GM19397 (cell line): ENCODE measurements around the gene UBB.
"Not testable (repeated sequence)": the region's sequence is repeated elsewhere in the genome, so short reads cannot be mapped to it uniquely, and the experiment has no call there.

Experiments
- ATAC-seq: cut with Tn5 transposase; IDR thresholded peaks from one replicate; pipeline ENCODE4 v1.9.1; 2021; ENCODE audit warnings: mild to moderate bottlenecking, moderate library complexity; ENCODE audit not compliant: unreplicated experiment

The UBB gene

DNA sequence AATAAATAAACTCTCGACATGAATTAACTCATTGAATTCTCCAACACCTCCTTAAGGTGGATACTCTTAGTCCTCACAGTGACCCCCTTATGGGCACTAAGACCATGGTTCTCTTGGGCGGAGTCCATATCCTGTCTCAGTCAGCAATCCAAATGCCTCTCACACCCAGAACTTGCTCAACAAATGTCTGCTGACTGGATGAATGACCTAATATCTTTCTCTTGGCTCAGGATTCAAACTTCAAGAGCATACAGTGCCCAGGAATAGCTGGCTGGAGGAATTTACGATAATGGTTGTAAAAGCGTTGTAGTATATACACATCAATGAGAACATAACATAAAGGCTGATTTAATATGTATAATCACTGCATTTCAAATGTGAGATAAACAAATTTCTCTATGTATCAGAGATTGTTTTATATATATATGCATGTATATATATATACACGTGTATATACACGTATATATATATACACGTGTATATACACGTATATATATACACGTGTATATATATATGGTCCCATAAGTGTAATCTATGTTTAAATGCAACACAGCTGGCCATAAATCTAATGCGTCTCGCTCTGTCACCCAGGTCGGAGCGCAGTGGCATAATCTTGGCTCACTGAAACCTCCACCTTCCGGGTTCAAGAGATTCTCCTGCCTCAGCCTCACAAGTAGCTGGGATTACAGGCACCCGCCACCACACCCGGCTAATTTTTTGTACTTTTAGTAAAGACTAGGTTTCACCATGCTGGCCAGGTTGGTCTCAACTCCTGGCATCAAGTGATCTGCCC lies 6.5 kb upstream of the UBB start:
- ATAC-seq, result no peak

DNA sequence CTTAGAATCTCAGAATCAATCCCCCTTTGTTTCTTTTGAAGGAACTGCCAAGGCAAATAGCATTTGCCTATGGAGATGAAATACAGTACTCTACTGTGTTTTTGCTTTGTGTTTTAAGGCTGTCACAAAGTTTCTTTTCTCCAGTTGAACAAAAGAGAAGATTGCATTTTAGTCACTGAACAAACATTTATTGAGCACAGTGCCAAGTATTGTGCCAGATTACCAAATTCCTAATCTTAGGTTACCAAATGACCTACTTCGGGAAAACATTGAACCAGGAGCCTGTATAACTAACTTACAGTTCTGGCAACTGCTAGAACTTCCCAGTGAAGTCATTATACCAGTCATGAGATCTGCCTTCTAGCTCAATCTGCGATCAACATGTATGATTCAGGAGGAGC lies 3.0 kb upstream of the UBB start:
- no peak for ATAC-seq

DNA sequence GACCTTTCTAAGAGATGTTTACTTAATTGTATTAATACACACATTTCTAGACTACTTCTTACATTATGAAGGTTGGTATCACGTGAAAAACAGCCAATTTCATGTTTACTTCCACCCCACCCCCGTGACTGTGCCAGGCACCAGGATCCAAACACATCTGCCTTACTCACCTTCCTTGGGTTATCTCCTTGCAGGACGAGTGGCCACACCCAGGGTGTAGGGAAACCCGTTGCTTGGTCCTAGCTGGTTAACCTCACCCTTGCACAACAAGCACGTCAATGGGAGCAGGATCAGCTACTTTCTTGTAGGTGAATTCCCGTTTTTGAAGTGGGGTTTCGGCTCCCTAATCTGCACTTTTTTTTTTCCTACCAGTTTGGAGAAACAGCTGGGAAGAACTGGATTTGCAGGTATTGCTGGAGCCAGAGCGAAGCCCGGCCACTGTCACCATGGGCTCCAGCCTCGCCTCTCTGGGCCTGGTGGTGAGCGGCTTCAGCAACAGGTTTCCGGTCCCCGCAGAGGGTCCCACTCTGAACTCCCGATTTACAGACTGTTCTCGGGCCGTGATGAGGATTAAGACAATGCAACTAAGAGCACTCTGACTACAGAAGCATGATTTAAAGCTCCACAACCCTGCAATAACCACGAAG lies 2.1 kb upstream of the UBB start:
- ATAC-seq, result no peak

DNA sequence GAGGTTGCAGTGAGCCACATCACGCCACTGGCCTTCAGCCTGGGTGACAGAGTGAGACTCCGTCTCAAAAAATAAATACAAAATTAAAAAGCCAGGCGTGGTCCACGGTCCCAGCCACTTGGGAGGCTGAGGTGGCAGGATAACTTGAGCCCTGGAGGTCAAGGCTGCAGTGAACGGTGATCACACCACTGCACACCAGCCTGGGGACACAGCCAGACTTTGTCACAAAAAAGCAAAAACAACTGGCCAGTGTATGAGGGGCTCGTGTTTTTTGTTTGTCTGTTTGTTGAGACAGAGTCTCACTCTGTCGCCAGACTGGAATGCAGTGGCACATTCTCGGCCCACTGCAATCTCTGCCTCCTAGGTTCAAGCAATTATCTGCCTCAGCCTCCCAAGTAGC lies 1.2 kb upstream of the UBB start:
- no peak for ATAC-seq

DNA sequence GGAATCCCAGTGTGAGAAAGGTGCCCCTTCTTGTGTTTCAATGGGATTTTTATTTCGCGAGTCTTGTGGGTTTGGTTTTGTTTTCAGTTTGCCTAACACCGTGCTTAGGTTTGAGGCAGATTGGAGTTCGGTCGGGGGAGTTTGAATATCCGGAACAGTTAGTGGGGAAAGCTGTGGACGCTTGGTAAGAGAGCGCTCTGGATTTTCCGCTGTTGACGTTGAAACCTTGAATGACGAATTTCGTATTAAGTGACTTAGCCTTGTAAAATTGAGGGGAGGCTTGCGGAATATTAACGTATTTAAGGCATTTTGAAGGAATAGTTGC lies 567 bp downstream of the UBB start:
- no peak for ATAC-seq

DNA sequence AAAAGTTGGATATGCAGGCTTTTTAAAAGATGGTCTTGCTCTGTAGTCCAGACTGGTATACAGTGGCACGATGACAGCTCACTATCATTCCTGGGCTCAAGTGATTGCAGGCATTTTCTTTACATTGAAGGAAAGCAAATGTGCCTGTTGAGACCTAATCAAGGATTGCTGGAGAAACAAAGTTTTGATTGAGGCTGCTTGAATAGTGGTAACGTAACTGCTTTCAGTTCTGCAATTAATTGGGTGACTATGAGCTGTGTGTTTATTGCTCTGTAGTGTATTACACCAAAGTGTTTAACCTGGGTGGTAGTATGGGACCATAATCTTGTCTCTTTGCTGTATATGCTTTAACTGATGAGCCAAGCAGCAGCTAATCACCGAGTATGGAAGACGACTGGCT lies 2.3 kb downstream of the UBB start:
- ATAC-seq, result no peak

DNA sequence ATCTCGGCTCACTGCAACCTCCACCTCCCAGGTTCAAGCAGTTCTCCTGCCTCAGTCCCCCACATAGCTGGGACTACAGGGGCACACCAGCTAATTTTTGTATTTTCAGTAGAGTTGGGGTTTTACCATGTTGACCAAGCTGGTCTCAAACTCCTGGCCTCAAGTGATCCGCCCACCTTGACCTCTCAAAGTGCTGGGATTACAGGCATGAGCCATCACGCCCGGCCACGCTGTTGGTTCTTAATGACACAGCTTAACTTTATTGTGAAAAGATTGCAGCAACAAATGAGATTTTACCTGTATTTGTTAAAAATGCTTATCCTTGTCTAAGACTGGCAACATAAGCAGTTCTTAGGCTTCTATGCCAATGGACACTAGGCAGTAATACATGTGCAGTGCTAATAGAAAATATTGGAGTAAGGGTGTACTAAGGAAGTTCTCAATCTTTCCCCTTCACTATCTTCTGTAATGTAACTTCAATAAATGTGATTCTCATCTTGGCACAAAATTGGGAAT lies 2.9 kb downstream of the UBB start:
- ATAC-seq, result no peak

DNA sequence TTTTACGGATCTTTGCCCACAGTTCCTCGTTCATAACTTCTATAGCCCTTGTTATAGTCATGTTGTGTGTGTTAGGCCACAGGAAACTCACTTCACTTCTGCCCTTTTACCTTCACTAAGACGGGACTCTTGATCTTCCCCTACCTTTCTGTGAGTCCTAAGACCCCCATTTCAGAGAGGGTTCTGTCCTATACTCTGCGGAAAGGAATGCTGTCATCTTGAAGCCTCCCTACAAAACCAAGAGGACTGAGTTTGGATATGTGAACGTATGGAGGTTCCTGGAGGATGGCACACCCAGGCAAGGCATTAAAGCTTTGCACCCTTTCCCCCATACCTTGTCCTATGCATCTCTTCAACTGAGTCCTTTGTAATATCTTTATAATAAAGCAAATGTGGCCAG lies 3.7 kb downstream of the UBB start:
- ATAC-seq, result no peak

DNA sequence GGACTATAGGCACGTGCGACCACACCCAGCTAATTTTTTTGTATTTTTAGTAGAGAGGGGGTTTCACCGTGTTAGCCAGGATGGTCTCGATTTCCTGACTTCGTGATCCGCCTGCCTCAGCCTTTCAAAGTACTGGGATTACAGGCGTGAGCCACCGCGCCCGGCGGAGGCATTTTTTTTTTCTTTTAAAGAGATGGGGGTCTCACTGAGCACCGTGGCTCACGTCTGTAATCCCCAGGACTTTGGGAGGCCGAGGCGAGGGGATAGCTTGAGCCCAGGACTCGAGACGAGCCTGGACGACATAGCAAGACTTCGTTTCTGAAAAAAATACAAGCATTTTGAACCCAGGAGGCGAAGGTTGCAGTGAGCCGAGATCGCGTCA lies 5.2 kb downstream of the UBB start:
- ATAC-seq, result not testable (repeated sequence)

DNA sequence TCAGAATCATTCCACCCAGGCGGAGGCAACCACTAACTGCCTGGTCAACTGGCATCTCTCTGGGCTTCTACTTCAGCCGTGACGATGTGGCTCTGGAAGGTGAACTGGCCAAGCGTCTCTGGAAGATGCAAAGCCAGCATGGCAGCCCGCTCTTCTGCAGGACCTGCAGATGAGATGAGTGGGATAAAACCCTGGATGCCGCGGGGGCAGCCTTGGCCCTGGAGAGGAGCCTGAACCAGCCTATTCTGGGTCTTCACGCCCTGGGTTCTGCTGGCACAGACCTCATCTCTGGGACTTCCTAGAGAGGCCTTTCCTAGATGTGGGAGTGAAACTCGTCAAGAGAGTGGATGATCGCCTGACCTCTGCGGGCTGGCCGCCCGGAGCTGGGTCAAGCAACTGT lies 10.6 kb downstream of the UBB start:
- ATAC-seq, result no peak

DNA sequence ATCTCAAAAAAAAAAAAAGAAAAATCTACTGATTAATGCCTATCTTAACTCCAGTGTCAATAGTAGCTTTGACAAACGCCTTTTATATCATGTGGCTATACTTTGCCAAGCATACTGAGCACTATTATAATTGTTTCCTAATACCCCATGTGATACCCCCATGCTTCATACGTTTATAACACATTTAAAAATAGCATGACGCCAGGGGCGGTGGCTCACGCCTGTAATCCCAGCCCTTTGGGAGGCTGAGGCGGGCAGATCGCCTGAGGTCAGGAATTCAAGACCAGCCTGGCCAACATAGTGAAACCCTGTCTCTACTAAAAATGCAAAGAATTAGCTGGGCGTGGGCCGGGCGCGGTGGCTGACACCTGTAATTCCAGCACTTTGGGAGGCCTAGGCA lies 11.6 kb downstream of the UBB start:
- not testable (repeated sequence) for ATAC-seq

DNA sequence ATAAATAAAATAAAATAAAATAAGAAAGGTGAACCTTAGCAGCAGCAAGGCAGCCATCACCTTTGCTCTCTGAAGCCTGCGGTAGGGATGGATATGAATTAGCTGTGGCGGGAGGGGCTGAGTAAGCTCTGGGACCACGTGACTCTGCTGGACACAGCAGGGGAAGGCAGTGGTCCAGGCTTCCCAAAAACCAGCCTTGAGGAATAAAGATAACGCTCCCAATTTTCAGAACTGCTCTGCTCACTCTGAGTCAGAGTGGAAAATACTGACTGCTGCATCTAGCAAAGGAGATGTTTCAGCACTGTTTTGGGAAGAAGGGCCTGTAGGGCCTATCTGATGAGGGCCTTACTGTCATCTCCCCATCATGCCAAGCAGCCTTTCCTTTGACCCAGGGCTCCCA lies 15.0 kb downstream of the UBB start:
- ATAC-seq, result not testable (repeated sequence)

DNA sequence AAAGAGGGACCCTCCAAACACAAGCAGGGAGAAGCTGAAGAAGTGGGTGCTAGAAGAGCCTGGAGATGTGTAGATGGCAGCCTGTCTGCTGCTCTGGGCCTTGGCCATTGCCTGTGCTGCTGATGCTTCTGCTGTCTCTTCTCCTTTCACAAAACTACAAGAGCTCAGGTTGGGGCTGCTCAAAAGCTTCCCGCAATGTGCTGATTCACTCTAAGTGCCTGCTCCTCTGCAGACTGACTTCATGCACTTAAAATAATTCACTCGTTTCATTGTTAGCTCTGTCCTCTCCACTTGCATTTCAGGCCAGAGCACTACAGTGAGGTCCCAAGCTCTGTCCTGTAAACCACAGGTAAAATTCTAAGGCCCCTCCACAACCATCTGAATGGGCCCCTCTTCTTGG lies 15.8 kb downstream of the UBB start:
- not testable (repeated sequence) for ATAC-seq

DNA sequence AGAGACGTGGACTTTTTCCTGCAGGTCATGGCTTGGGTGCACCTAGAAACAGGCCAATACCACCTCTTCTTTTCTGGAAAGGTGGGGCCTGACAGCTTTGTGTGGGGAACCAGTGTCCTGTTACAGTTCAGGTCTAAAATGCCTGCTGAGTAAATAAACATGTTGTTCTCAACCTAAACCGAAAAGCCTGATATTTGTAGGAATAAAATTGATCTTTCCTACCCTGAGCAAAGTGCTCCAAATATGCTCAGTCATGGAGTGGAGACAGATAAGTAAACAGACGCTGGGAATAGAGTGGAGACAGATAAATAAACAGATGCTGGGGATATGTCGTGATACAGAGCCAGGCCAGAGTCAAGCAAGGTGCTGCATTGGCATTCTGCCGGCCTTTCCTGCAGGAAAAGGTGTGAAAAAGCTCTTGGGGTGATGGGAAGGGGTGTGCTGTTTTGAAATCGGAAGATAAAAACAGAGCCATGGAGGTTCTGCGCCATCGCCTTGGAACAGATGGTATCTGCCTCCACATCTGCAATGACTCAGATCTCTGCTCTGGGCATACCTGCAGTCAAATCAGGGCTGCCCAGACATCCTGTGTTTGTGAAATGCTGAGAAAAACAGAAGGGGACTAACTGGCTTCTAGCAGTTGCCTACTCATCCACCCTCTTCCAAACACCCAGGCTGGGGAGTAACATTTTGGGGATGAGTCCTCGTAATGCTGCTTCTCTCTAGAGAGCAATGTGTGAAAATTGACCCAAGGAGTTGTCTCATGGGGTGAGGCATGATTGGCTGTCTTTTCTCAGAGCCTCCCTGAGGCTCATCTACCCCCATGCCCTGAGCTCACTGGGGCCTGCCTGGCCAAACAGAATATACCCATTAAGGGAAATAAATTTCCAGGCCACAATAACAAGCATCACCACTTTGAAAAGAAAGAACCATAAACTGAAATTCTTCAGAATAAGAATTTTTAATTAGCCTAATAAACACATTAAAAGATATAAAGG lies 17.7 kb downstream of the UBB start:
- peak; percentile 84 for ATAC-seq

DNA sequence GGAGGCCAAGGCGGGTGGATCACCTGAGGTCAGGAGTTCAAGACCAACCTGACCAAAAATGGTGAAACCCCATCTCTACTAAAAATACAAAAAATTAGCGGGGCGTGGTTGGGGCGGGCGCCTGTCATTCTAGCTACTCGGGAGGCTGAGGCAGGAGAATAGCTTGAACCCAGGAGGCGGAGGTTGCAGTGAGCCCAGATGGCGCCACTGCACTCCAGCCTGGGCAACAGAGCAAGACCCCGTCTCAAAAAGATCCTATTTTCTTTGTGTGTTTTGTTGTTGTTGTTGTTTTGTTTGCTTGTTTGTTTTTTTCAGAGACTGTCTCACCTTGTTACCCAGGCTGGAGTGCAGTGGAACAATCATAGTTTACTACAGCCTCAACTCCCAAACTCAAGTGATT lies 23.0 kb downstream of the UBB start:
- not testable (repeated sequence) for ATAC-seq

DNA sequence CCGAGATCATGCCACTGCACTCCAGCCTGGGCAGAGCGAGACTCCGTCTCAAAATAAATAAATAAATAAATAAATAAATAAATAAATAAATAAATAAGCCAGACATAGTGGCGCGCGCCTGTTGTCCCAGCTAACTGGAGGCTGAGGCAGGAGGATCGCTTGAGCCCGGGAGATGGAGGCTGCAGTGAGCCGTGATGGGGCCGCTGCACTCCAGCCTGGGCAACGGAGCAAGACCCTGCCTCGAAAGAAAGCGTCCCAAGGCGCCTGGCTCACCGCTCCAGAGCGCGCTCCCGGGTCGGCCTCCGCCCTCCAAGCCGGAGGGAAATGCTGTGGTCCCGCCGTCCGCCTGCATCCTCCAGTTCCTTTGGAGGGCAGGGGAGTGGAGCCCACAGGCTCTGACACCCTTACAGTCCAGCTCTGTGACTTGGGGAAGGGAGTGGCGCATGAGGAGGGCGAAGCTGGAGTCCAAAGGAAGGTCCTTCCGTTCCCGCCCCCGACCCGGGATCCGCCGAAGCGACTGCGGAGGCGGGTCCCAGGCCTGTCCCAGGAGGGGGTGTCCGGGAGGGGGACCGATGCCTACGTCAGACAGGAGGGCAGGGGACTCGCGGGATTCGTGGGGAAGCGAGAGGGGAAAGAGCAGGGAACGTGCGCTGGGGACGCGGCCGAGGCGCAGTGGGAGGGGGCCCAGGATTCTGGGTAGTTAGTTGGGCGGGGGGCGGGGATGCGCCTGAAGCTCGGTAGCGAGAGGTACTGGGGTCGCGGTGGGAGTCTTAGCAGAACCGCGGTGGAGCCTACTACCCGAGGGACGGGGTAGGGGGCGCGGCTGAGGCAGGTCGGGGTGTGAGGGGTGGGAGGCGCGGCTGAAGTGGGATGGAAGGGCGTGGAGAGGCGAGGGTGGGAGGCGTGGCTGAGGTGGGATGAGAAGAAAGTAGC lies 26.1 kb downstream of the UBB start:
- ATAC-seq, result no peak

DNA sequence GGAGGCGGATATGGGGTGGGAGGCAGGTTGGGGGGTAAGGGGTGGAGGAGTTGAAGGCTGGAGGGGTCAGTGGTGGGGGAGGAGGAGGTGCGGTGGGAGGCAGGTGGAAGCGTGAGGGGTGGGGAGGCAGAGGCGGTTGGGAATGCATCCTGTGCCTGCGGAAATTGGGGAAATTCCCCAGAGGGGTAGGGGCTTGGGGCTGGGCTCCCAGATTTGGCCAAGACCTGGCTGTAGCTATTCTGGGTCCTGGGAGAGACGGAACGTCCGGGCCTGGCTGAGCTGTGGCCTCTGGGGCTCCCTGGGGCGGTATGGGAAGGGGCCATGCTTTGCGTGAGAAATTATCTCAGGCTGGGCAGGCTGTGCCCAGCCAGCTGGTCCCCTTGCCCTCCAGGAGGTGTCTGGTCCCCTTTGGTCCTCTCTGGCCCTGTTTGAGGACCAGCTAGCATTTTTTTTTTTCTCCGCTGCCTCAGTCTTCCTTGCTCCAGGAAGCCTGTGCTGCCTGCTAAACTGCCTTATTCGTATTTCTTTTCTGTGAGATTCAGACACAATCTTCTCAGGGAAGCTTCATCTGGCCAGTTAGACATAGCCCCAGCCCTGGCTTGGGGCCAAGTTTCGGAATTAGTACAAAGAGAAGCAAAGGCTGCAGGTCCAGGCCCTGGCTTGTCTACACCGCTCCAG lies 27.2 kb downstream of the UBB start:
- peak; percentile 78 for ATAC-seq

DNA sequence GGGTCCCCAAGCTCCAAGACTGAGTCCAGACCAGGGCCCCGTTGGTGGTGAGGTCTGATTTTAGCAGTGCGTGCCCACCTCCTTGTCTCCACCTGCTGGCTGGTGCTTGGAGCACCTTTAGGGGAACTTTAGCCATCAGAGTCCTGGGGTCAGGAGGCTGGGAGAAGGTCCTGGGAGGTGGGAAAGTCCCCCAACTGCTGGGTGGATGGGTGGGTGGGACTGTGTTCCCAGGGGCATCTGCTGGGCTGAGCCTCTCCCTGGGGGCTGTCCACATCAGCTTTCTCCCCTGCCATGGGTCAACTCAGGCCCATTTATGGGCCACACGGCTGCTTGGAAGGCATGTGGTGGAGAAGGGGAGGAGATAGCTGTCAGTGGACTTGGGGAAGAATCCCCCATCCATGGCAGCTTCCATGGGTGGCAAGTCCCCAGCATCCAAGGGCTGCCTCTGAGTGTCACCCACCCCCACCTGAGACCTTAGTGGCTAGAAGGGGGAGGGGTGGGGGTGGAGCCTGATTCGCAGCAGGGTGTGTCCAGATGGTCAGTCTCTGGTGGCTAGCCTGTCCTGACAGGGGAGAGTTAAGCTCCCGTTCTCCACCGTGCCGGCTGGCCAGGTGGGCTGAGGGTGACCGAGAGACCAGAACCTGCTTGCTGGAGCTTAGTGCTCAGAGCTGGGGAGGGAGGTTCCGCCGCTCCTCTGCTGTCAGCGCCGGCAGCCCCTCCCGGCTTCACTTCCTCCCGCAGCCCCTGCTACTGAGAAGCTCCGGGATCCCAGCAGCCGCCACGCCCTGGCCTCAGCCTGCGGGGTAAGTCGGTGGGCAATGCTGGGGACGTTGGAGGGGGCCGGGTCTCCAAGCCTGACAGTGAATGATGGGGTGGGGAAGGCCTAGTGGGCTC lies 34.4 kb downstream of the UBB start, which contains the start of gene TRPV2:
TRPV2 (plus strand) TSS at position 541 of the 894 bp plus-strand sequence. CDS start 2,098 bp downstream, outside the sequence.
- no peak for ATAC-seq

DNA sequence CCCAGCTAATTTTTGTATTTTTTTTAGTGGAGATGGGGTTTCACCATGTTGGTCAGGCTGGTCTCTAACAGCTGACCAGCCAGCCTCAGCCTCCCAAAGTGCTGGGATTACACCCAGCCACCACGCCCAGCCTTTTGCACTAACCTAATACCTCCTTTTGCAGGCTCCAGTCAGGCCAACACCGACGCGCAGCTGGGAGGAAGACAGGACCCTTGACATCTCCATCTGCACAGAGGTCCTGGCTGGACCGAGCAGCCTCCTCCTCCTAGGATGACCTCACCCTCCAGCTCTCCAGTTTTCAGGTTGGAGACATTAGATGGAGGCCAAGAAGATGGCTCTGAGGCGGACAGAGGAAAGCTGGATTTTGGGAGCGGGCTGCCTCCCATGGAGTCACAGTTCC lies 36.5 kb downstream of the UBB start:
- ATAC-seq, result no peak
